Motor neuron (in vitro differentiated cells): ENCODE measurements around the gene PLXNA4. TPM values are rescaled to one million over a fixed set of nuclear protein-coding genes. Genes with fewer than 3 reads are reported as not detected.

Source experiments
- ATAC-seq, 8 experiments: fragments of 200-7000 bp; cut with Tn5 transposase; replicated peaks in 6 of 8; 2 replicates each; pipeline ENCODE4 v1.8.0; 2021; ENCODE audit warnings: mild to moderate bottlenecking in 8 of 8, moderate library complexity in 8 of 8
- H3K27ac ChIP-seq, 2 donors: fragments of 250-450 bp; sonication (Bioruptor Pico); 2 replicates each; pipeline ENCODE4 v1.9.0; 2021; ENCODE audit warnings: antibody characterized with exemption in 2 of 2, mild to moderate bottlenecking in 2 of 2, moderate library complexity in 1 of 2
- H3K4me1 ChIP-seq, 2 donors: fragments of 250-450 bp; sonication (Bioruptor Pico); replicated peaks in 1 of 2; 2 replicates each; pipeline ENCODE4 v1.6.1; 2021; ENCODE audit warnings: antibody characterized with exemption in 2 of 2, mild to moderate bottlenecking in 2 of 2, moderate library complexity in 1 of 2
- H3K4me3 ChIP-seq, 5 donors: fragments of 250-450 bp; sonication (Bioruptor Pico); 2 replicates each; pipeline ENCODE4 v1.9.0; 2021; ENCODE audit warnings: antibody characterized with exemption in 5 of 5, mild to moderate bottlenecking in 5 of 5, moderate library complexity in 4 of 5
- WGBS, 10 experiments: fragments of 450-650 bp; shearing (Covaris generic); methylation state at CpG; one replicate each; pipeline ENCODE4 v1.0.0; 2022; 5-methylcytosine and 5-hydroxymethylcytosine counted together
- in situ Hi-C, 9 experiments: fragments of 400-800 bp; cut with MboI; loops; one replicate each; pipeline ENCODE4 v1.15.0; 2021; ENCODE audit warnings: low sequenced_read_pairs in 9 of 9, low pct_unique_long_range_greater_than_20kb in 2 of 9; ENCODE audit not compliant: unreplicated experiment in 9 of 9
- total RNA-seq, 8 experiments: library from RNA; unstranded; fragments of 300-600 nt; gene quantifications; 2 replicates each; pipeline versions ENCODE4 v1.2.3 to v1.2.4, GENCODE V29; 2022

PLXNA4 gene
- total RNA-seq, 8 experiments from 2014 or later, result 0.38 to 8.5 (median 2.6) TPM

DNA sequence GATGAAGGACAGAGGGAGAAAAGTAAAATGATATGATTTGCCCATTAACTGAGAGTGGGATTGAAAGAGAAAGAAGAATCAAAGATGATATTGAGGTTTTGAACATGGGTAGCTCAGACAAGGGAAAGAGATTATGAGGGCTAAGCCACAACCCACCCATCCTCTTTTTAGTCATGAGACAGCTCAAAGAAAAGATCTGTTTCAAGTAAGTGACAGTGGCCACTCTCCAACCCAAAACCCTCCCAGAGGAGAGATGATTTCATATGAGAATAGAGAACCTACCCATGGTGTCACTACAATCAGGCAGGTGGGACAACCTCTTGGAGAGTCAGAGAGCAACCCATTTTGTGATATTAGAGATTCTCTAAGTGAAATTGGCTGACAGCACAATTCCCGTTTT, 32.2 kb downstream of the PLXNA4 start:
- Histone ChIP-seq H3K4me3 (no peak overlapping the region), H3K4me1 (no peaks in the 10 kb centered on the region), H3K27ac (no peak overlapping the region)
- 20 to 88% (median 67%) methylated on average over 1 of the region's 1 CpG; no CpG with 5 or more reads in 3 of the 10 experiments for WGBS, 10 experiments
- ATAC-seq, result no peak
- in situ Hi-C loops, result no loop called here

DNA sequence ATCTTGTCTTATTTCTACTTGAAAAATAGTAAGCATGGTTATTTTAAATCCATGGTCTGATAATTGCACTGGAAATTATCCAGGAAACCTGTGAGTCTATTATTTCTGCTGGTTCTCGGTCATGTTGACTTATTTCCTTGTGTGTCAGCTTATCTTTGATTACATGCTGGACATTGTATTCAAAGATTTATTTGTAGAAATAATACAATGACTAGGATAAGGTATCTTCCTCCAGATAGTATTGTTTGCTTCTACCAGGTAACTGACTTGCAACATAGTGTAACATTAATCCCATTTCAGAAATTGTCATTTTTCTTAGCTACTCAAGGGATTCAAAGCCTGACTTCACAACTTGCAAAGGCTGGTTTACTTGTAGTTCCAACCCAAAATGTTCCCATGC, 33.4 kb downstream of the PLXNA4 start:
- no peak overlapping the region for H3K4me3 ChIP-seq
- no peak overlapping the region for H3K27ac ChIP-seq
- in situ Hi-C loops, result no loop called here
- no peak for ATAC-seq
- H3K4me1 ChIP-seq, result no peaks in the 10 kb centered on the region
- 22 to 100% (median 82%) methylated on average over 1 of the region's 1 CpG; no CpG with 5 or more reads in 2 of the 10 experiments for WGBS, 10 experiments

DNA sequence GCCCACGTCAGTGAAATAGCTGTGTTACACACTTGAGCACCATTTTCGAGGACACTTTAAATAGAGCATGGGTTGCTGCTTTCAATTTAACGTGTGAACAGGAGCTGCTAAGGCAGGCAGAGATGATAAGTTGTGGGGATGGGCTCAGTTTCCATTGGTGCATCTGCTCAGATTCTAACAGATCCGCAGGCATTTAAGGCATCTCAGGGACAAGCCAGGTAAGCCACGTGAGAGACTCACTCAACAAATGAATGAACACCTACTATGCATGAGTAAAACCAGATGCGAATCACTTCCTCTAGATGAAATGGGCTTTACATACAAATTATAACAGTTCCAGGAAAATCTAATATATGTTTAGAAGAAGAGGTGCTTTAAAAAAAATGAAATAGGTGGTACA, 34.6 kb downstream of the PLXNA4 start:
- Histone ChIP-seq H3K4me1 (no peaks in the 10 kb centered on the region), H3K27ac (no peak overlapping the region), H3K4me3 (no peak overlapping the region)
- no peak for ATAC-seq
- WGBS, 10 experiments, result 31 to 100% (median 57%) methylated on average over 1 to 6 of the region's 6 CpGs; no CpG with 5 or more reads in 2 of the 10 experiments
- in situ Hi-C loops, result no loop called here

DNA sequence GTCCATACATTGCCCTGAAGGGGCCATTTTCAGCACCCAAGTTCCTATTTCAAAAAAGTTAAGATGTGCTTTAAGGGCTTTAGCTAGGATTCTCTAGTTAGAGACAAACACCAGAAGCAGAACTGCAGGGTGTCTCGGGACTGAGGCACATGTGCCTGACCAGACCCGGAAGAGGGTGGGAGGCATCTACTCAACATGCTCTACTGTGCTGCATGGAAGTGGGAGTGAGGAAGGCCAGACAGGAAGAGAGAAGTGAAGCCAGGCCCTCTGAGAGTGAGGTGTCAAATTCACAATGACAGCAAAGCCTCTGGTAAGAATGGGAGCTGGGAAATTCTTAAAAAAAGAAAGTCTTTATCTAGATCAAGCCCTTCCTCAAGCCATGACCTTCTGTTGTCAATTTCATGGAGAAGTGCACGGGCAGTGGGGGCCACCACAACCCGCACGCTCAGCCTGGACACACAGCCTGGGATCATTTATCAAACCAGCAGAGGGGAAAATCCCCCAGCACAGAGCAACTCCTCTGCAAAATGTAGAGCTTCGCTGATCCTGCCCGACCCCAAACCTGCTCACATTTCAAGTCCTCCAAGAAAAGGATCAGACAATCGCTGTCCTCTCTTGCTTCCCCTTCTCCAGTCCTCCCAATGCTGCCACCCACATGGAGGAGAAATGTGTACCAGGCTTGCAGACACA, 38.7 kb downstream of the PLXNA4 start:
- H3K4me1 ChIP-seq, result no peaks in the 10 kb centered on the region
- in situ Hi-C loops, result no loop called here
- no peak overlapping the region for H3K4me3 ChIP-seq
- no peak for ATAC-seq
- H3K27ac ChIP-seq, result no peak overlapping the region
- WGBS, 10 experiments, result 20 to 86% (median 68%) methylated on average over 1 to 6 of the region's 8 CpGs; no CpG with 5 or more reads in 2 of the 10 experiments

DNA sequence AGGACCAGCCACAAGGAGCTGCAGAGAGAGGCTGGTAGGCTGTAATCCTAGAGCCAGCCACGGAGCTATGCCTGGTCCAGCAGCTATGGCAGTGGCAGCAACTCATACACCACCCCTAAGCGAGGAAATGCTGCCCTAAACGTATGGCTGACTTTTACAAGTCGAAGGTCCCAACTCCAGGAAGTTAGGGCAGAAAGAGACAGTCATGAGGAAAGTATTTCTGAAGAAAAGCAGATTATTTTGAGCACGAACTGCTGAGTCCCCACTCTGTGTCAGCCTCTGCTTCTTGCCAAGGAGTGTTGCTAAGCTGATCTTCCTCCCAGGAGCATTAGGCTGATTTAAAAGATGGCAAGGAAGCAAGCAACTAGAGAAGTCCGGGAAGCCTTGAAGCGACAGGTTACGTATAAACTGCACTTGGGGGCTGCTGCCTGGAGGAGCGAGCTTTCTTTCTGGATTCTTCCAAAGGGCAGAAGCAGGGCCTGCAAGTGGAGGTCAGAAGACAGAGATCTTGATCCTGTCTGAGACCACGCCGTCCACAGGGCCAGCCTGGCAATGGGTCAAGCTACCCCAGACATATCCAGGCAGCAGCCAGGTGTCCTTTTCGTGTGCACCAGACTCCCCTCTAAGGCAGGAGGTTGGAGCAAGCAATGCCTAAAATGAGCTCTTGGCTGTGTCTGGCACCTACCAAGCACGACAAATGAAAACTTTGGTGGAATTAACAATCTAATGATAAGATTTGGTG, 39.4 kb downstream of the PLXNA4 start:
- Histone ChIP-seq H3K4me1 (no peaks in the 10 kb centered on the region), H3K4me3 (no peak overlapping the region), H3K27ac (no peak overlapping the region)
- no peak for ATAC-seq
- in situ Hi-C loops, result no loop called here
- 60 to 100% (median 69%) methylated on average over 1 to 11 of the region's 13 CpGs; no CpG with 5 or more reads in 1 of the 10 experiments for WGBS, 10 experiments

DNA sequence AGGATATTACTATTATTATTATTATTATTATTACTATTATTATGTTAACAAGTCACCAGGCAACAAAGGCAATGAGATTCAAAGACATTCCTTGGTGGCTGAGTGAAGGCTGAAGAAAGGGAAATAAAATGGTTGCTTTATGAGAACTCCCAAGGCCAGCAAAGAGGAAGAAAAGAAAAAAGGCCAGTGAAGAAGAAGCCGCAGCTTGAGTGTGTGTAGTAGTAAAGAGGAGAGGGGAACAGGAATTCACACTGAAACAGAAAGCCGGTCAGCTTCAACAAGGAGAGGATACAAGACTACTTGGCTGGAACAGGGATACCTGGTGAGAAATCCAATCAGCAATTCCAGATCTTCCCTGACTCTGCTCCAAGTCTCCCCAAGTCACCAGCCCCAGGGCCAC, 42.4 kb downstream of the PLXNA4 start:
- no peak overlapping the region for H3K27ac ChIP-seq
- no peaks in the 10 kb centered on the region for H3K4me1 ChIP-seq
- H3K4me3 ChIP-seq, result no peak overlapping the region
- ATAC-seq, result no peak
- in situ Hi-C loops, result no loop called here
- 0 to 100% (median 82%) methylated on average over 1 to 2 of the region's 2 CpGs; no CpG with 5 or more reads in 4 of the 10 experiments for WGBS, 10 experiments

DNA sequence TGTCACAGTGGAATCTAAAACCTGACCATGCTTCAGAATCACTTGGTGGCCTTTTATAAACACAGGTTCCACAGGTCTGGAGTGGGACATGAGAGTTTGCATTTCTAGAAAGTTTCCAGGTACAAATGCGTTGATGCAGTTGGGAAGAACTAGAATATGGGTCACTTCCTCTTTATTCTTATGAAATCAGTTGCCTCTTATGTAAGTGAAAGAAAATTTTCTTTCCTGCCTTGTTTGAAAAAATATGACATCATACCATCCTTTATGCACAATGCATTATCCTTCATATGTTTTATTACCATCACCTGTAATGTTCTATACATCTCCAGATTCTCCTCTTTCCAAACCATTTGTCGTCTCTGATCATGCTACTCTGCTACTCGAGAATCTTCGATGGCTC, 44.0 kb downstream of the PLXNA4 start:
- in situ Hi-C loops, result no loop called here
- Histone ChIP-seq H3K4me3 (no peak overlapping the region), H3K4me1 (no peaks in the 10 kb centered on the region), H3K27ac (no peak overlapping the region)
- 31 to 93% (median 79%) methylated on average over 2 to 4 of the region's 4 CpGs; no CpG with 5 or more reads in 1 of the 10 experiments for WGBS, 10 experiments
- no peak for ATAC-seq

DNA sequence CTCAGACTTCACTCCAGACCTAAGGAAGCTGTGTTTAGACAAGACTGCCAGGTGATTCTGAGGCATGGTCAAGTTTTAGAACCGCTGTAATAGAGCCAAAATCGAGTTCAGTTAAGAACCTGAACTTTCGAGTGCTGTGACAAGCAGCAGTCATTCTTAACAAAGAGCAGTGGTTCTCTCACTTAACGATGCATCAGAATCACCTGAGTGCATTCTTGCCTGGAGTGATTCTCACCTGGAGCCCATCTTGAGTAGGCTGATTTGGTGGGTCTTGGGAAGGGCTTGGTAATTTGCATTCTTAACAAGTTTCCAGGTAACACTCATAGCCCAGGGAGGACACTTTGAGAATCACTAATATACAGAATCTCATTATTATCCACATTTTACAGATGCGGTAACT, 44.7 kb downstream of the PLXNA4 start:
- no peaks in the 10 kb centered on the region for H3K4me1 ChIP-seq
- no peak overlapping the region for H3K27ac ChIP-seq
- ATAC-seq, result no peak
- 33 to 100% (median 78%) methylated on average over 1 to 5 of the region's 5 CpGs; no CpG with 5 or more reads in 1 of the 10 experiments for WGBS, 10 experiments
- in situ Hi-C loops, result no loop called here
- H3K4me3 ChIP-seq, result no peak overlapping the region

DNA sequence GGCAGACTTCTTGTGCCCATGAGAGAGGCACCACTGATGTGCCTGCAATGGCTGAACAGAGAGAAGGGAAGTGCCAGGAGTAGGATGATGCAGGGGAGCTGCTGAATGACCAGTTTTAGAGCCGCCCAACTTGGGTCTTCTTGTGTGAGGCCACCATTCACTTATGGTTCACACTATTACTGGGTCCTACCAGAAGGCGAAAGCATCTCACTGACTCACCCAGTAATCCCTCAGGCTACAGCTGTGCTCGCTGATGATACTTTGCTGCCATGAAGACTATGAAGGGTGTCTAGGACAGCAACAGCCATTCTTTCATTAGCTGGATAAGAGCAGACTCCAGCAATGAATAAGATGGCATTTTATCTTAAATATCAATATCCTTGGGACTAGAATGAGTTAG, 47.6 kb downstream of the PLXNA4 start:
- H3K4me1 ChIP-seq, result no peaks in the 10 kb centered on the region
- in situ Hi-C loops, result no loop called here
- no peak overlapping the region for H3K27ac ChIP-seq
- WGBS, 10 experiments, result 69 to 86% methylated on average over 2 to 3 of the region's 3 CpGs; no CpG with 5 or more reads in 8 of the 10 experiments
- no peak for ATAC-seq
- H3K4me3 ChIP-seq, result no peak overlapping the region

DNA sequence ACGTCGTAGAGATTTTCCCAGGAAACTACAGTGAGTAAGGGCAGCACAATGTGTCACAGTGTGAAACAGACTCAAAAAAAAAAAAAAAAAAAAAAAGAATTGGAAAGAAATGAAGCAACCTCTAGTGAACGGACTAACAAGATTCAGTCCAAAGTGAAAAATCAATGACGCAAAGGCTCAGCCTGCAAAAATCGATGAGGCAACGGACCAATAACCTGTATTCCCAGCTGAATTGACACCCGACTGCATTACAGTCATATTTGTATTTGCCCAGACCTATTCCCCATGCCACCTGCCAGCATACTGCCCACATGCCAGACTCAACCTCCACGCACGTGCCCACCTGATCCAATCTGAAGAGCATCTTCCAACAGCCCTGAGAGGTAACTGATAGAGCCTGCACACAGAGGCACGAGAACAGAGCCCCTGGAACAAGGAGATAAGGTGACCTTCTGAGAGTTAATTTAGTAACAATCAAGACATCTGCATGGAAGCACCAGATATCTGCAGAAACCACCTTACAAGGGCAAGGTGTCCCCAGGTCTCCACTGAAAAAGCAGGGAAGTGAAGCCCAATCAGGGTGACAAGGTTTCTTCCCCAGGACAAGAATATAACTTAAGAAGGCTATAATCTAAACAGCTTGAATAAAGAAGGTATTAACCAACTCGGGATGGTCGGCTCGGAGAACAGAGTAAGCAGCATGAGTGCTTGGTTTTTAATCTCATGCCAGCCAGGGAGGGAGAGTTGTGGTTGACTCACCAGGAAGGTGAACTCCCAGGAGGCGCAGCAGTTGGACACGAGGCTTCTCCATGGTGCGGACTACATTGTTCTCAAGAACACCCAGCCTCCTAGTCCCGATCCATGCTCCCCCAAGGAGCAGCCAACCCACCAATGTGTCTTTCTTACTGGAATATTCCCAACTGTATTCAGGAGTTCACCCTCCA, 48.5 kb downstream of the PLXNA4 start:
- no peak for ATAC-seq
- 51 to 87% (median 74%) methylated on average over 2 to 15 of the region's 17 CpGs for WGBS, 10 experiments
- in situ Hi-C loops, result no loop called here

DNA sequence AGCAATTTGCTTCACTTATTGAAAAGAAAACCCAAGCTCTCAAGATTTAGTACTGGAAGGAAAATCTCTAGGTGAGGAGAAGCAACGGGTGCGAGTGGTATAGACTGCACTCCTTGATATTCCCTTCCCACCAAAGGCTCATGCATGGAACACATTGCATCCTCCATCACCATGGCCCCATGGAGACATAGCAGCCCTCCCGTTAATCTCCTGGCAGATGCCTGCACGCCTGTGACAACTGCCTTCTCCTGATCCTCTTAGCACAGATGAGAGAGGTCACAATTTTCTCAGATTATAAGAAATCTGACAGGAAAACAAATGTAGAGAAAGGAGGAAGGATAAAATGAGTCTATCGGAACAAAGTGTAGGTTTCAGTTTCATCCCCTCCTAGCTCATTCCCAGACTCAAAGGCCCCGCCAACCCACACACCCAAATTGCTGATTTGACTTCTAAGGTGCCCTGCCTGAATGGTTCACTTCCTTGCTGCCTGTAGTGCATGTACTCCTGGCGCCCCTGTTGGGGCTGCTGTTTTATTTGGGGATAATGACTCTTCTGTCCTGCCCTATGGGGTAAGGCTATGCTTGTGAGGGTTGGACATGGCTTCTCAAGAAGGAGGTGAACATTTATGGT, 50.0 kb downstream of the PLXNA4 start:
- H3K4me3 ChIP-seq, result no peak overlapping the region
- H3K27ac ChIP-seq, result no peak overlapping the region
- in situ Hi-C loops, result no loop called here
- WGBS, 10 experiments, result 42 to 100% (median 78%) methylated on average over 1 to 7 of the region's 7 CpGs
- H3K4me1 ChIP-seq, result no peaks in the 10 kb centered on the region
- ATAC-seq, result no peak

More for the DNA sequence above, 48.5 kb downstream of the PLXNA4 start:
- no peak overlapping the region for H3K27ac ChIP-seq
- no peak overlapping the region for H3K4me3 ChIP-seq
- no peaks in the 10 kb centered on the region for H3K4me1 ChIP-seq

DNA sequence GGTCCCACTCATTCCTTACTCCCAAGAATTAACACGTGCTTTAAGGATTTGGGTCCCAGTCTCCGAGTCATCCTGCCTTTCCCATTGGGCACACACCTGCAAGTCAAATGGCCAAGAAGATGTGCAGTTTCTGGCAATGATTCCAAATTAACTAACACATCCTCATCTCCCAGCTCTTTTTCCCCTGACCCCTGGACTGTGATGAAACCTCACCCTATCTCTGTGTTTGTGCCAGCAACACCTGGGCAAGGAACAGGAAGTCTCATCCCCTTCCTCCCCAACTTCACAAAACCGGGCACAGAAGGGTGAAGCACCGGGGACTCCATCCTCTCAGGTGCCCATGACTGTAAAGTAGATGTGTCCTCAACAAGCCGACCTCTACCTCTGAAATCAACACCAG, 54.8 kb downstream of the PLXNA4 start:
- Histone ChIP-seq H3K27ac (no peak overlapping the region), H3K4me3 (no peak overlapping the region), H3K4me1 (no peaks in the 10 kb centered on the region)
- WGBS, 10 experiments, result 17 to 86% (median 50%) methylated on average over 1 to 5 of the region's 5 CpGs; no CpG with 5 or more reads in 3 of the 10 experiments
- no peak for ATAC-seq
- in situ Hi-C loops, result no loop called here
